ENCODE data around the gene ARL15.

Gene ARL15

DNA sequence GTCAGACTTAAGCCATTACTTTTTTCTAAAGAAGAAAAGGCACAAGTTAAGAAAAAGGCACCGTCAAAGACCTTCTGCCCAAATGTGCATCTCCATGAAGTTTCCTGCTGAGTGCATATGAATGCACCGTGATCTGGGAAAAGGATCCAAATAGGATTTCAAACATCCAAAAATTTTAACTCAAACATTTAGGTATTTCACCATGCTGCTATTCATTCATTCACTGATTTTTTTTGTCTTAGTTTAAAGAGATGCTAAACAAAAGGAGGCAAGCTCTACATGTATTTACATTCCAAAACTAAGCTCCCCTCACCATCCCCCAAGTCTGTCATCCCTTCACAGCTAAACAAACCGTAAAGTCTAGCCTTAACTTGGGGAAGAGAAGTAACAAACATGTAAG, 291.9 kb downstream of the ARL15 start:
- no peak overlapping the region for H3K4me3 ChIP-seq (ENCODE audit: low read depth, low read length)
- no peak for DNase-seq (ENCODE audit: low read depth)
- TF ChIP-seq, protein P1, sequence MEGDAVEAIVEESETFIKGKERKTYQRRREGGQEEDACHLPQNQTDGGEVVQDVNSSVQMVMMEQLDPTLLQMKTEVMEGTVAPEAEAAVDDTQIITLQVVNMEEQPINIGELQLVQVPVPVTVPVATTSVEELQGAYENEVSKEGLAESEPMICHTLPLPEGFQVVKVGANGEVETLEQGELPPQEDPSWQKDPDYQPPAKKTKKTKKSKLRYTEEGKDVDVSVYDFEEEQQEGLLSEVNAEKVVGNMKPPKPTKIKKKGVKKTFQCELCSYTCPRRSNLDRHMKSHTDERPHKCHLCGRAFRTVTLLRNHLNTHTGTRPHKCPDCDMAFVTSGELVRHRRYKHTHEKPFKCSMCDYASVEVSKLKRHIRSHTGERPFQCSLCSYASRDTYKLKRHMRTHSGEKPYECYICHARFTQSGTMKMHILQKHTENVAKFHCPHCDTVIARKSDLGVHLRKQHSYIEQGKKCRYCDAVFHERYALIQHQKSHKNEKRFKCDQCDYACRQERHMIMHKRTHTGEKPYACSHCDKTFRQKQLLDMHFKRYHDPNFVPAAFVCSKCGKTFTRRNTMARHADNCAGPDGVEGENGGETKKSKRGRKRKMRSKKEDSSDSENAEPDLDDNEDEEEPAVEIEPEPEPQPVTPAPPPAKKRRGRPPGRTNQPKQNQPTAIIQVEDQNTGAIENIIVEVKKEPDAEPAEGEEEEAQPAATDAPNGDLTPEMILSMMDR (IDR thresholded peaks at IDR 0.05; ENCODE audit: low read depth, low read length, missing control alignments) = no peak
- in situ Hi-C loops (cut with HindIII; ENCODE audit: low sequenced_read_pairs) = no loop called here

DNA sequence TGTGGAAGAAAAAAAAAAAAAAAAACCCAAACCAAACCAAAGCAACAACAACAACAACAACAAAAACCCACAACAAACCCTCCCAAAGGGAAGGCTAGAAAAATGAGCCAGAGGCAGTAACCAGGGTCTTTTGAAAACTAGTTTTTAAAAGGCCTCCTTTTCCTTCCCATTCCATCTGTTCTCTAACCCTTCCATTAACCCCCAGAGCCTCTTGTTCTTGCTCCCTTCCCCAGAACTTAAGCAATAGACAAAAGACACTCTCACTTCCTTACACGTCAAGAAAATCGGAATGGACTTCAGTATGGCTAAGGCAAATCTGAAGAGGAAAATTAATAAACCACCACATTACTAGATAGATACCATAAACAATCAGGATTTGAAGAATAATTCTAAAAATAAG, 292.8 kb downstream of the ARL15 start:
- TF ChIP-seq, protein P1 (IDR thresholded peaks at IDR 0.05; ENCODE audit: low read depth, low read length, missing control alignments) = no peak
- H3K4me3 ChIP-seq (ENCODE audit: low read depth, low read length) = no peak overlapping the region
- in situ Hi-C loops (cut with HindIII; ENCODE audit: low sequenced_read_pairs) = no loop called here
- no peak for DNase-seq (ENCODE audit: low read depth)

DNA sequence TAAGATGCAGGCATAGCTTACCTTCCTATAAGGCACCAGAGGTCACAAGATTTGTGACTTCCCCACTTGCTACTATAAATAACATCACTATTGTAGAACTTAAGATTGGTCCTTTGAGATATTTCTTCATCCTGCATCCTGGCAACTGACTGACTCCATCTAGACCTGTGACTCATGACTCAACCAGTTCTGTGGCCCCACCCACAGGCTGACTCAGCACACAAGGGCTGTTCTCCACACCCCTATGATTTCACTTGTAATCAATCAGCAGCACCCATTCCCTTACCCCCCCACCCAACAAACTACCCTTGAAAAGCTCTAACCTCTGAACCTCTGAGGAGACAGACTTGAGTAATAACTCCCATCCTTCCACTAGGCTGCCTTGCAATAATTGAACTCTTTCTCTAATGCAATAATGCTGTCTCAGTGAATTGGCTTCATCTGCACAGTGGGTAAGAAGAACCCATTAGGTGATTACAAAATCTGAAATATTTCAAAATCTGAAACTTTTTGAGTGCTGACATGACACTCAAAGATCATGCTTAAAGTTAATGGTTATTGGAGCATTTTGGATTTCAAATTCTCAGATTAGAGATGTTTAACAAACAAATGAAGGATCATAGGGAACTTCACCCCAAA, 296.7 kb downstream of the ARL15 start:
- H3K4me3 ChIP-seq (ENCODE audit: low read depth, low read length) = no peak overlapping the region
- DNase-seq (ENCODE audit: low read depth) = no peak
- in situ Hi-C loops (cut with HindIII; ENCODE audit: low sequenced_read_pairs) = no loop called here
- TF ChIP-seq, protein P1 (IDR thresholded peaks at IDR 0.05; ENCODE audit: low read depth, low read length, missing control alignments) = no peak

DNA sequence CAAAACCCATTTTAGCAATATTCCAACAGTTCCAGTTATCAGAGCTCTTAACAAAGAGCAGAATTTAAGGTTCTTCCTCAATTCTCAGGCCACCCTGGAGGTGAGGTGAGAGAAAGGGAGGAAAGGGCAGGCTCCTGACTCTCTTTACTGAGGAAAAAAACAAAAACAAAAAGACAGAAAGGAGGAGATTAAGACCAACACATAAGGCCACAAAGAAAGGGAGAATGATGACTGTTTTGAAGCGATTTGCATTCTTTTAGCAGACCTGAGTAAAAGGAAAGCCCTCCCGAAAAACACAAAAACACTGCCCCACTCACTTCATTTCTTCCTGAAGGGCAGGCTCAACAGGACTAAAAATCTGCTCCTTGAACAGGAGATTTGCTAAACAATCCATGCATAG, 300.5 kb downstream of the ARL15 start:
- TF ChIP-seq, protein P1 (IDR thresholded peaks at IDR 0.05; ENCODE audit: low read depth, low read length, missing control alignments) = no peak
- in situ Hi-C loops (cut with HindIII; ENCODE audit: low sequenced_read_pairs) = no loop called here
- no peak for DNase-seq (ENCODE audit: low read depth)

DNA sequence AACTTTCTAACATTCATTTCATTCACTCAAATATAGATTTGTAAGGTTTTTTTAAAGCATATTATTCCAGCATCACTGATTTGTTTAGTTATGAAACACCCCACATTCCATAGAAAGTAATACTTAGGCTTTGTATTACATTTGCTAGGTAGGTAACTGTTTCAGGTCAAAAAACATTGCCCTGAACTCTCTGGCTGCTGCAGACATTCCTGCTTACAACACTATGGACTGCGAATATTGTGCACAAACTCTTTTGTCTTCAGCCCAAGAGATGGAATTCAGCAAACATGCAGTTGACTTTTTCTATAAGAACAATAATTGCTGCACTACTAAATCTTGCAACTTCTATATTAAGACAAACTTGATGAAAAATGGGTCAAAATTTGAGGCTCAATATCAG, 301.0 kb downstream of the ARL15 start:
- in situ Hi-C loops (cut with HindIII; ENCODE audit: low sequenced_read_pairs) = no loop called here
- TF ChIP-seq, protein P1 (IDR thresholded peaks at IDR 0.05; ENCODE audit: low read depth, low read length, missing control alignments) = no peak

More for the DNA sequence above, 300.5 kb downstream of the ARL15 start:
- no peak overlapping the region for H3K4me3 ChIP-seq (ENCODE audit: low read depth, low read length)

DNA sequence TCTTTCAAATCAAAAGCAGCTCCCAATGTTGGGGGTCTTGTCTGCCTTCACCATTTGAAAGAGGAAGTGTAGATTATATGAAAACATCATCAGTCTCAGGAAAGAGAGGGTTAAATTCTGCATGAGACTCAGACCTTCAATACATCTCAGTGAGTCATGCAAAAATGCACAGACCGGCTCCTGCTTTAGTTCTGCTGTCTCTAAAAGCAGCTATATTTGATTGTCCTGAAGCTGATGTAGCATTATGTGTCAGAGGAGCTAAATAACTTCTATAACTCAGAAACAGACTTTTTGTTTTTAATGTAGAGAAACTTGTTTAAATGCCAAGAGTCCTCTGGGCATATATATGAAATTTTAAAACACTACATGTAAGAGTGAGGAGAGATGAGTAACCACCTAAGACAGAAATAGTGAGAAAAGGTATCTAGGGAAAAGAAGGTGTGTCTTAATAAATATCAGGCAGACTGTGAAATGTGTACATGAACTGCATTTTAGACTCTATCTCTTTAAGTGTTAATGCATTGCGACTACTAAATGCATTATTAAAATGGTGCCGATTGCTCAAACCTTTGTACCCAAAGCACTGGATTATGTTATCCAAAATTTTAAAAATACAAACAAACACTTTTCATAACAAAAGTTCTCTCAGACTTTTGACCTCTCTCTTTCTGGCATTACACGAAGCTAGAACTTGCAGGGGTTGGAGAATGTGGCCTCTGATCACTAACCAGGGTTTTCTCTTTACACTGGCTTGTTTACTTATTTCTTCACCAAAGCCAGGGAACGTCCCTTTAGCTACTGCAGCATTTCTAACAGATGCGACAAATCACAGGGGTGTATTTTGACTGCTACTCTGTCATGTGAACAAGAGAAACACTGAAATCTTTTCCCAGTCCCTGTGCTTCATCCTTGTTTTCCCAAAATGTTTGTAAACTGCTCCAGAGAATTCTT, 302.3 kb downstream of the ARL15 start:
- TF ChIP-seq, protein P1 (IDR thresholded peaks at IDR 0.05; ENCODE audit: low read depth, low read length, missing control alignments) = no peak
- in situ Hi-C loops (cut with HindIII; ENCODE audit: low sequenced_read_pairs) = no loop called here
- H3K4me3 ChIP-seq (ENCODE audit: low read depth, low read length) = no peak overlapping the region
- DNase-seq (ENCODE audit: low read depth) = no peak

More for the DNA sequence above, 301.0 kb downstream of the ARL15 start:
- H3K4me3 ChIP-seq (ENCODE audit: low read depth, low read length) = no peak overlapping the region
- no peak for DNase-seq (ENCODE audit: low read depth)

Measured in astrocyte of the cerebellum (primary cell).